HG02852 (cell line): ENCODE measurements around the gene ZP3.
"Not testable (repeated sequence)": the region's sequence is repeated elsewhere in the genome, so short reads cannot be mapped to it uniquely, and the experiment has no call there.

ENCODE experiments used
- ATAC-seq: cut with Tn5 transposase; IDR thresholded peaks from one replicate; pipeline ENCODE4 v1.9.1; 2021; ENCODE audit warnings: mild to moderate bottlenecking, moderate library complexity; ENCODE audit not compliant: unreplicated experiment

Gene ZP3

DNA sequence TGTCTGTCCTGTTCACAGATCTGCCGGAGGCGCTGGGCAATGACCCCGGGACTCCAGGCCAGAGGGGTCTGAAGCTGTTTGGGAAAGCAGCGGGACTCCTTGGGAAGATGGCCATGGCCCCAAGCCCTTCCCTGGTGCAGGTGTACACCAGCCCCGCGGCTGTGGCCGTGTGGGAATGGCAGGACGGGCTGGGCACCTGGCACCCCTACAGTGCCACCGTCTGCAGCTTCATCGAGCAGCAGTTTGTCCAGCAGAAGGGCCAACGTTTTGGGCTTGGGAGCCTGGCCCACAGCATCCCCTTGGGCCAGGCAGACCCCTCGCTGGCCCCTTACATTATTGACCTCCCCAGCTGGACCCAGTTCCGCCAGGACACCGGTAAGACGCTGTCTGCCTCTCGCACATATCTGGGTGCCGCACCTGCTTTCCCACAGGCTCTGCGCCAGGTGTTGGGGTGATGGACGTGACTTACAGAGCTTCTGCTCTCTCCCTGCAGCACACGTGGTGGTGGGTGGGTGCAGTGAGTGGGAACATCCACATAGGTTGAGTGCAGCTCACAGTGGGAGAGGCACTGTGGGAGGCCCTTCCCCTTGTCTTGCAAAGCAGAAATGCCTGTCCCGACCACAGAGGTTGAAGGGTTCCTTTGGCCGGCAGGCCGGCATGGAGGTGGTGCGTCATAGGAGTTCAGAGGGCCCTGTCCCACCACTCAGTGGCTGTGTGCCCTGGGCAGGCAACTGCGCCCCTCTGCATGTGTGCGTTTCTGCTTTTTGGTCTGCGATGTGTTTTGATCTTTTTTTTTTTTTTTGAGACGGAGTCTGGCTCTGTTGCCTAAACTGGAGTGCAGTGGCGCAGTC lies 55.9 kb downstream of the ZP3 start:
- not testable (repeated sequence) for ATAC-seq

DNA sequence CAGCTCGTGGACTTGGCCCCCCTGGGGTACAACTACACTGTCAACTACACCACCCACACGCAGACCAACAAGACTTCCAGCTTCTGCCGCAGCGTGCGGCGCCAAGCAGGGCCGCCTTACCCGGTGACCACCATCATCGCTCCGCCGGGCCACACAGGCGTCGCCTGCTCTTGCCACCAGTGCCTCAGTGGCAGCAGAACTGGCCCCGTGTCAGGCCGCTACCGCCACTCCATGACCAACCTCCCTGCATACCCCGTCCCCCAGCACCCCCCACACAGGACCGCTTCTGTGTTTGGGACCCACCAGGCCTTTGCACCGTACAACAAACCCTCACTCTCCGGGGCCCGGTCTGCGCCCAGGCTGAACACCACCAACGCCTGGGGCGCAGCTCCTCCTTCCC lies 57.9 kb downstream of the ZP3 start:
- ATAC-seq = not testable (repeated sequence)

DNA sequence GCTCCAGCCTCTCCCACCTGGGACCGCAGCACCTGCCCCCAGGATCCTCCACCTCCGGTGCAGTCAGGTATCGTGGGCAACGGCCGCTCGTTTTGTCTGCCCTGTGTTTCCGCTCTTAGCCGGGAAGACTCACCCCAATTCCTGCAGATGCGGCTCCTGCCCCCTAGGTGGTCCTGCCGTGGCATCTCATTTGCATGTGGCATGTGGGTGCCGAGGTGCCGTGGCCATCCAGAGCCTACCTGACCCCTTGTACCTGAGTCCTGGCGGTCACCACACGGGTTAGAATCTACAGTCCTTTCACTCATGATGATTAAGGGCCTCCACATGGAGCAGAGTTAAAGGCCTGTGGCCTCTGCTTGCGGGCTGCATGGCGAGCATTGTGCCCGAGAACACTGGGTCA lies 58.3 kb downstream of the ZP3 start:
- ATAC-seq = not testable (repeated sequence)

DNA sequence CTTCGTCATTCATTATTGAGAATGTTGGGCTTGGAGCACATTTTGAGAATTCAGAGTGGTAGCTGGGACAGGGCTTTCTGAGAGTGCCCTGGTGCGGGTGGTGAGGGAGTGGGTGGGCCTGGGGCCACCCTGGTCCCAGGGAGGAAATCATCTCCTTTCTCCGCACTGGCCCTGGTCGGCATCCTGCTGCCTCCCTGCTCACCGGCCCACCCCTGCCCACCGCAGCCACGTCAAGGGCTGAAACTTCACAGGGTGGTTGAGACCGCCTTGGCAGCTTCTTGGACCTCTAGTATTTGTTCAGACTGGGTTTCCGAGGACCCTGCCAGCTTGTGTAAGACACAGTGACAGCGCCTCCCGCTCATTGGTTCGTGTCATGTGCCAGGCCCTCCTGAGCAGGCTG lies 59.7 kb downstream of the ZP3 start:
- ATAC-seq = not testable (repeated sequence)

DNA sequence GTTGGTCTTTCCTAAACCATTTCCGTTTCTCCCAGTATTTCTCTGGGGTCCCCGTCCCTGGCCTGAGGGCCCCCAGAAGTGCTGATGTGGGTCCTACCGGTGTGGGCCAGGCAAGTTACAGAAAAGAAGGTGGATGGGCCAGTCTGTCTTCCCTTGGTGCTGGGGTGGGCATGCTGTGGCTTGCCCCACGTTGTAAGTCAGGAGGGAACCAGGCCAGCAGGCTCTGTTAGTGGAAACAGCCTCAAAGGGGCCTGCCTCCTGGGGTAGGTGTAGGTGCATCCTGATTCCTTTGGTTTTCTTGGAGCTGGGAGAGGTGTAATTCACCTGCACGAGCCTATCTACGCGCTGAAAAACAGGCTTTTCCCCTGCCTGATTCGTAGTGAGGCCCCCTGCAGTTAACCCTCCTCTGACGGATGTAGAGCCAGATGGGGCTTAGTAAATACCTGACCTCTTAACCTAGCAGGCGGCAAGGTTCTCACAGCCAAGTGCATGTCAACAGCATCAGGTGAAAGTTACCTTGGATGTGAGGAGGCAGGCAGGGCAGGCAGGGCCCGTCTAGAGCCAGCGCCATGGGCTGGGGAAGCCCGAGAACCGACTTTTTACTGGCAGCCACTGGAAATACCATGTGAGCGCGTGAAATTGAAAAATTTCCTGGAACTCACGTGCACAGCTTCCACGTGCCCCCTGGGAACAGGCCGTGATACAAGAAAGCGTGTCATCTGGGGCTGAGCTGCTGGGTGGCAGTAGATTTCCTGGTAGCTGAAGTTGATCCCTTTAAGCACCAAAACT lies 61.3 kb downstream of the ZP3 start:
- ATAC-seq = peak; percentile 13

DNA sequence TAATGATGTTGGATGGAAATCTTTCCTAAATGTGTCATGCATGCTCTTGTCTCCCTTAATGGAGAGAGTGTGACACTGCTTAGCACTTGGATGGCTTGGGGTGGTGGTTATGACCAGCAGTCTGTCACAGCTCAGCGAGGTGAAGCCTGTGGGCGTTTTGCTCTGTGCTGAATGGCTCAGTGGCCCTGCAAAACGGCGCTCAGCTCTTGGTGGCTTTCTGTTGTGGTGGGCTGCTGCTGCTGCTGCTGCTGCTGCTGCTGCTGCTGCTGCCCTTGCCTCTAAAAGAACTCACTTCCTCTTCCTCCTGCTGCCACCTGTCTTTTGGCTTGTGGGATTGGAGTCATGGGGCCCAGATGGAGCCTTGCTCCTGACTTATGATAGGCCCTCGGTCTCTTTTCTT lies 61.9 kb downstream of the ZP3 start:
- ATAC-seq = peak; percentile 99

DNA sequence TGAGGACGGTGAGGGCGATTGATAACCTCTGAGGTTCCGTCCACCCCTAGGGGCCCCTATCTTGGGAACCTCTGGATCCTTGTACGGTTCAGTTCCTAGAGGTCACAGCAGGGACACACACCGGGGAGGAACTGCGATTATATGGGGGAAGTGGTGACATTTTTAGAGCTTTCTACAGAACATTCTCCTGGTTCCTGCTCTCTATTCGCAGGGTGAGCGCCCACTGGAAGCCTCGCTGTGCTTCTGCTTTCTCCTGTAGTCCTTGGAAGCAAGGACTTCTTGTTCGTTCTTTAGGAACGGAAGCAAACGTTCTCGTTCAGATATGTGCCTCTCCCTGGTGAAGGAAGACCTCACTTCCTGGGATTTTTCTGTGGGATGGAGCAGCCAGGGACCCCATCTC lies 63.2 kb downstream of the ZP3 start:
- ATAC-seq = not testable (repeated sequence)
